HG02870 (cell line): ENCODE data around the gene HSPA9.
"Not testable (repeated sequence)": the region's sequence is repeated elsewhere in the genome, so short reads cannot be mapped to it uniquely, and the experiment has no call there.

ENCODE experiments used
- ATAC-seq: cut with Tn5 transposase; IDR thresholded peaks from one replicate; pipeline ENCODE4 v1.9.1; 2021; ENCODE audit warnings: mild to moderate bottlenecking, moderate library complexity; ENCODE audit not compliant: unreplicated experiment

Gene HSPA9

DNA sequence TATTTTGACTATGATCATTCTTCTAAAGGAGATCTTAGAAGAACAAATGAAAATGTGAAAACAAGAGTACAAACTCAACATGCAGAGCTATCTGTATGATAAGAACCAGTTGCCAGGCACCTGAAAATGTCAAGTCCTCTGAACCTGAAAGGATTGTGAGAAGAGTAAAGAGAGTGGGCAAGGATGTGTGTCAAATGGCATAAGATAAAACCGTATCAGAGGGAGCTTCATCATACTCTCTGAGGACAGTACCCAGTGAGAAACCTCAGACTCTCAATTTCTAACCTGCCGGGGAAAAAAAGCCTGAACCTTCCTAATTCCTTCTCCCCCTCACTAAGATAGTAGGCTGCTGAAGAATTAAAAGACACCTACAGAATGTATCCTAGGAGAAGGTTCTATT, 39.0 kb downstream of the HSPA9 start:
- ATAC-seq: no peak

DNA sequence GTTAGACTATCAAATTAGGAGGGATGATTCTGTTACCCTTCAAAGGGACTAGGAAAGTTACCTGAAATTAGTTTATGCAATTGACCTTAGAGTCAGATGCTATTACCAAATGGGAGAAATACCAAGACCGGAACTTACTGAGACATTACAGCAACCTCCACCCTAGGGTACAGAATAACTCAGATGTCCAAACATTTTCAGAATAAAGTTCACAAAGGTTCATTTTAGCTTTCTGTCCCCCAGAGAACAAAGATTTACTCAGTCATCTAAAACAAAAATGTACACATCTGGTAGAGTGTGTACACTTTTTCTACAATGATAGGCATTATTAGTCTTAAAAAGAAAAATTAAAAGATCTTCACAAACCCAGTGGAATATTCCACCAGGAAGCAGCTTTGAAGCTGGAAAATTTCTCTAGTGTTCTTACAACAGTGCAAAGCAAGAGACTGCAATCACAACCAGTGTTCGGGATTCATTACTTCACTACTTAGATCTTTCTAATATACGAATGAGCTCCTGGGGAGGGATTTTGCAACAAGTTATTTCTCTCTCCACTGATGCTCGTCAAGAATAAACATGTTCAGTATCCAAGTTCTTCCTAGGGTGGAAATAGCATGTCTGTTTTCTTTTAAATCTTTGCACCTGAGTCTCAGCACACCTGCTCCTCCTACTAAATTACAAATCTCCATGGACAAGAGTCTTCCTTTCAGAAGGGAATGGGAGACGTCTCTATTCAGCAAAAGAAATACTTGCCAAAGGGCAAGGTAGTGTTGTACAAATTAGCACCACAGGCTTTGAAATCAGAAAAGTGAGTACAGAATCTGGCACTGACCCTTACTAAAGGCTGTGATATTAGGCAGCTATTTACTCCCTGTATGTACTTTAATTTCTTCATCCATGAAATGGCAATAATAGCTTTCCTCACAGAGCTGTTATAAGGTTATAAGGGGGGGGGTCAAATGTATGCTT, 40.9 kb downstream of the HSPA9 start:
- no peak for ATAC-seq

DNA sequence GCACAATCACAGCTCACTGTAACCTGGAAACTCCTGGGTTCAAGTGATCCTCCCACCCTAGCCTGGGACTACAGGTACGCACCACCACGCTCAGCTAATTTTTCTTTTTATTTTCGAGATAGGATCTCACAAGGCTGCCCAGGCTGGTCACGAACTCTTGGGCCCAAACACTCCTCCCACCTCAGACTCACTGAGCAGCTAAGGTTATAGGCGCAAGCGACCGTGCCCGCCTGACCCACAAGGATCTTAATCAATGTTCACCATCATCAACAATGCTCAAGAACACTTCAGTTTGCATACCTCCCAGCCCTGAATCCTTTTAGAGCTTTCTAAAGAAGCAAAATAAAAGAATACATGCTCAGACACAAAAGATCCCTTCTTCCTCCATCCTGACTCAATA, 45.4 kb downstream of the HSPA9 start:
- no peak for ATAC-seq

DNA sequence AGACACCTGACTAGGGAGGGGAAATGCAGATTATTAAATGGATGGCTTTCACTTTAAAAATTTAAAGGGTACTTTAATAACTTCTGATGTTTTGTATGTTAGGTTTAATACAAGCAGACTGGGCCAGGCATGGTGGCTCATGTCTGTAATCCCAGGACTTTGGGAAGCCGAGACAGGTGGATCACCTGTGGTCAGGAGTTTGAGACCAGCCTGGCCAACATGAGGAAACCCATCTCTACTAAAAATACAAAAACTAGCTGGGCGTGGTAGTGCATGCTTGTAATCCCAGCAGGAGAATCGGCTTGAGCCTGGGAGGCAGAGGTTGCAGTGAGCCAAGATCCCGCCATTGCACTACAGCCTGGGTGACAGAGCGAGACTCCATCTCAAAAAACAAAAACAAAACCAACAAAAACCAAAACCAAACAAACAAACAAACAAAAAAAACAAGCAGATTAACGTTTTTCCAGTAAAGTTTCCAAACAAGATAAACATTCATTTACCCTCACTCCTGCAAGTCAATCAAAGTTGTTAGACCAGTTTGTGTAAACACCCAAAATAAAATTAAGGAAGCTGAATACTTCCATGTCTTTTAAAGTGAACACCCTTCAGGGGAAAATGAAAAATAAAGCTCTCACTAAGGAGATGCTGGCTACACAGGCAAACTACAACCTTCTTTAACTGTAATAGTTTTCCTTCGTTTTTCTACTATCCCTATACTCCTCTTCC, 46.3 kb downstream of the HSPA9 start:
- ATAC-seq: no peak

DNA sequence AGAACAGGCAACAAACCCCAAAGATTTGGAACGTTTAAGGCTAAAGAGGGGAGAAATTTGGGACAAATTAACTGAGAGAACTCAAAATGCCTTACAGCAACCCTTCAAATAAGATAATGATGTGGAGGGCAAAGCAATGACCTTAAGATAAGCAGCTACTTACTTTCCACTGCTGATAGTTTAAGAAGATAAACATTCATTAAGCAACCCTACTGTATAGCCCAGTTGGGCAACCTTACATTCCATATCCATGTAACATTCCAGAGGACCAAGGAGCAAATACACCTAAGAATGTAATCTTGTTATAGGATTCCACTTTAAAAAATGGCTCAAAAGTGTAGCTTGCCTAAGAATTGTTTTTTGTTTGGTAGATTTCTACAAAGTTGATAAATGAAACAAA, 47.0 kb downstream of the HSPA9 start:
- ATAC-seq: no peak

DNA sequence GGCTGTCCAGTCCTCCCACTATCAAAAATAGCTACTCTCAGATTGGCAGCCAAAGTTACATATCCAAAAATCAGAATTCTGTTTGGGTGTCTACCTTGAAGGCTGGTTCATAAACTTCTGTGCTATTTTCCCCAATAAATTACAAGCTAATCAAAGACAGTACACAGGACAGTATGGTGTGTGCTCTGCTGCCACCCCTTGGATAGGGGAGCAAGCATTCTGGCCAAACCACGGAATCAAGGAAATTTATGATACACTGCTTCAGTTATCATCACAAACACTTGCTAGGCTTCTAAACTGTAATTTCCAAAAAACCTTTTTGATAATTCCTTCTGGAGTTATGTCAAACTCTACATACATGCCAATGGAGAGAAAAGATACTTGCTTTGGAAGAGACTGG, 48.0 kb downstream of the HSPA9 start:
- ATAC-seq: no peak

DNA sequence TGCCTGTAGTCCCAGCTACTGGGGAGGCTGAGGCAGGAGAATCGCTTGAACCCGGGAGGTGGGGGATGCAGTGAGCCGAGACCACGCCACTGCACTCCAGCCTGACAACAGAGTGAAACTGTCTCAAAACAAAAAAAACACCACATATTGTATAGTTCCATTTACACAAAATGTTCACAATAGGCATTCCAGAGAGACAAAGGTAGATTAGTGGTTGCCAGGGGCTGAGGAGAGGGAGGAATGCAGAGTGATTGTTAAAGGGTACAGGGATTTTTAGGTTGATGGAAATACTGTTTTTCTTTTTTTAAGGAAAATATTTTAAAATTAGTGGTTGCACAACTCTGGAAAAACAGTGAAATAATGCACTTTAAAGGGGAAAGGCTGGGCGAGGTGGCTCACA, 51.8 kb downstream of the HSPA9 start:
- ATAC-seq: no peak

DNA sequence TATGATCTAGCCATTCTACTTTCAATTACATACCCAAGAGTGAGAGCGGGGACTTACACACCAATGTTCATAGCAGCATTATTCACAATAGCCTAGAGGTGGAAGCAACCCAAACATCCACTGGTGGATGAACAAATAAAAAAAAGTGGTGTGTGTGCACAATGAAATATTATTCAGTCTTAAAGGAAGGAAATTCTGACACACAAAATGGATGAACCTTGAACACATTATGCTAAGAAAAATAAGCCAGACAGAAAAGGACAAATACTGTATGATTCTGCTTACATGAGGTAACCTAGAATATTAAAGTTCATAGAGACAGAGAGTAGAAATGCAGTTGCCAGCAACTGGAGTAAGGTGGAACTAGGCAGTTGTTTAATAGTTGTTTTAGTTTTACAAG, 54.2 kb downstream of the HSPA9 start:
- ATAC-seq: no peak

DNA sequence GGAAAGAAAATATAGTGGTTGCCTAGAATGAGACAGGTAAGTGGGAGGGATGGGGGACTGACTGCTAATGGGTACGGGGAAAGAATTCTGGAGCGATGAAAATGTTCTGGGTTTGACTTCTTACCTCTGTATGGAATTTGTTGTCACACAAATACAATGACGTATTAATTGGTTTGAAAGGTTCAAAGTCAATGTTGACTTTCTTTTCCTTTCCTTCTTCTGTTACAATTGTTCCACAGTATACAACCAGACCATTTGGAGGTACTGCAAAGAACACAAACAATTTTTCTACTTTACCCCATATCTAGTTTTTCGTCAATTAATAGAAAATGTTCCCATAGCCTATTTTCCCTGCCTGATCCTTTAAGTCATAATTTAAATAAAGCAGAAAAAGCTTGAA, 57.8 kb downstream of the HSPA9 start:
- ATAC-seq: no peak

DNA sequence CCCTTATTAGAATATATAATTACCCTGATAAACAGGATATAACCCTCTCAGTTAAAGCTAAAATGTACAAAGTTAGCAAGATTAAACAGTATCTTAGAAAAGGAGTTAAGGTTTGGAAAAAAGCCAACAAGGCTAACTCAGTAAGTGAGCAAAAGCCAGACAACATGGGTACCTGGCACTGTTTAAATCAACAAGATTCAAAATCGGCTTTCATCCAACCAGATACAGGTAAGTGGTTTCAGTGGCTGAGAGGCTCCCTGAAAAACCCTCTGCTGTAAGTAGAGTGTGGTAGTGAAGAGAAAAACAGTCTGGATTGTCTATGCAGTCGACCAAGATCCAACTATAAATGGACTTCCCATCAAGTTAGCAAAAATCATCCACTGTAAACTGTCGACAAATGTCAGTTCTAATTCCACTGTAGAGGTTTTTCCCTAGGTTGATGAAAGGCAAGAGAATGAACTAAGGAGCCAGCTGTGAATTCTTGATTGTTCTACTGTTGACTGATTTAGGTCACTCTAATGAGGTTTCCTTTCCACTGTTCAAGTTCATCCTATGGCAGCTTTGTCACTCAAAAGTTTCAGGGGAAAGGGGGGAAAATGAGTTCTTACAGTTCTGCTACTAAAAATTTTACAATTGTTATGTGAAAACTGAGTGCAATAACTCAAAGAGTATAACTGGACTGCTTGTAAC, 59.5 kb downstream of the HSPA9 start:
- ATAC-seq: no peak

DNA sequence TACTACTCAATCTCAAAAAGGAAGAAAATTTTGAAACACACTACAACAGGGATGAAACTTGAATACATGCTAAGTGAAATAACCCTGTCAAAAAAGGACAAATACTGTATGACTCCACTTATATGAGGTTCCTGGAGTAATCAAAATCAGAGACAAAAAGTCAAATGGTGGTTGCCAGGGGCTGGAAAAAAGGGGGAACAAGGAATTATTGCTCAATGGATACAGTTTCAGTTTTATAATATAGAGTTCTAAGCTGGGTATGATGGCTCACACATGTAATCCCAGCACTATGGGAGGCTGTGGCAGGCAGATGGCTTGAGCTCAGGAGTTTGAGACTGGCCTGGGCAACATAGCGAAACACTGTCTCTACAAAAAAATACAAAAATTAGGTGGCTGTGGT, 61.2 kb downstream of the HSPA9 start:
- ATAC-seq: no peak

DNA sequence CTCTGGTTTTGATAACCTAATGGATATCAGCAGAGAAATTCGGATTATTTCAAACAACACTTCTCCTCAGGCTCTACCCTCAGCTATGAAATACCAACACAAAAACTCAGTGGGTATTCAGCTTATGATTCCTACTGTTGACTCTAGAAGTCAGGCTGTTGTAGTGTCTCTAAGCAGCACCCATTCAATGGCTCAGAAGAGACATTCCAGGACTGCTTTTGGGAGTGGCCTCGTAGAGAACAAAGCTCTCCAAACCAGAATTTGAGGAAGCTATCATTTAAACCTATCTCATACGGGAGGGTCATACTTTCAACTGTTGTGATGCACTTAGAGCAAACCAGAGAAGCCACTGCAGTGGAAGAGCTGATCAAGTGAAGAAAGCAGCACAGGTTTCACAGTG, 66.2 kb downstream of the HSPA9 start:
- no peak for ATAC-seq

DNA sequence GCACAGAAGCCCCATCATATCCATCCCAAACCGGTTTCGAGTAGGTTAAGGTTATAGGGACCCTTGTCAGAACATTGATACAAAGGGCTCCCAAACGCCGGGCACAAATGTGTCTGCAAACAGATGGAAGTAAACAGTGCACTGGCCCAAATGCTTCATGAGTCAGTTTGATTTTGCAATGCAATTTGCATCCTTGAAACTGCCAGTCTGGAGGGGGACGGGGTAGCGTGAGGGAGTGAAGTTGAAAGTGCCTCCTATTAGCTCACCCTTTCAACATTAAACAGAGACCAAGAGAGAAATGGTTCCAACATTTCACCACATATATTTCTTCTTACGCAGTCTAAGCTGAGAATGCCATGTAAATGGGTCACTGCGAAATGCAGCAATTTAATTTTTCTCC, 67.7 kb downstream of the HSPA9 start:
- not testable (repeated sequence) for ATAC-seq

DNA sequence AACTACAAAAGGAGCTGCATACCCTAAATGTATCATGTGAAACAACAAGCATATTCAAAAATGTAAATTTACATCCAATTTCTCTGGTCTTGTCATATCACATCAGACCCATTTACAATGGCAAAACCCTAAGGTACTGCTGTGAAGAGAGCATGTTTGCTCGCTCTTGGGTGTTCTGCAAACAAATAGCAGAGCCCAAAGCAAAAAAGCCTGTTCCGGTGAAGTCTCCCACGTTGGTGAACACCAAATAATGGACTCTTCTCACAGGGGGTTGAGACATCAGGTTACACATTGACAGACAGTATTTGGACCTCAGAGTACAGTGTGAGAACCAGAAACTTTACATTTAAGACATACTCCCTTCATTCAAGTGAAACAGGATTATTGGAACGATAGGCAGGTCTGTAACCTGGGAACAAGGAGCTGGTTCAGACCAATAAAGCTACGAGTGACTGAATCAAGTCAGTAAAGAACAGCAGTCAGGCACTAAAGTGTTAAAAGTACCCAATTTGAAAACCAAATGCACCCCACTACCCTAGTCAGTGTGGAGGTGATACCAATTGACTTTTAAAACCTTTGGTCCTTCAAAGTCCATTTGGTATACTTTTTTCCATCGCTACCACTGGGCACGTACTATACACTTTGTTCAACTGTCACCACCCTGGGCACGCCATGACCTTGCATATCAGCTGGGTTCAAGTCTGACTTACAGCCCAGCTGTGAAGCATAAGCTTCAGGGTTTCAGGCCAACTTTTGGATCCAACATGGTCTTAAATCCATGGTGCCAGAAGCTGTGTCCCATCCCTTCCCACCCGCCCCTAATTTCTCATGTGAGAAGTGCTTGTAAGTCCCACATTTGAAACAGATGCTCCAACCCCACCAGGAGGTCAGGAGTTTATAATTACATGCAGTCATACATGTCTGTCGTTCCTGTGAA, 68.6 kb downstream of the HSPA9 start:
- ATAC-seq: no peak

DNA sequence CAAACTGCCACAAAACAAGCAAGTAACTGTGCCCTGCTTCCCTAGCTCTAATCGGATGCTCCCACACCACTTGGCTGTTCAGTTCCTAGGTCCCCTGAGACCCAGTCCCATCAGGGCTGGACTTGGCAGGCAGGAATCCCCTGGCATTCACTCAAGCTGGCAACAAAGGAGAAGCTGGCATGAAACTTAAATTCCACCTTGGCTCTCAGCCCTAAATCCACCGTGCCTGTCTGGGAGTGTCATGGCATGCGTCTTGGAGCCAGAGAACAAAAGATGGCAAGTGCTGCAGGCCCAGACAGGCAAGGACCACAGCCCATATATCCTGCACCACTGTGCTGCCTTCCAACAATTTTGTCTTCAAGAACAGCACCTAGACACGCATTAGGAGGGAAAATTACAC, 70.4 kb downstream of the HSPA9 start:
- no peak for ATAC-seq
